Tibial nerve (tissue), 4 donors: ENCODE measurements around the gene PTPA. TPM values are rescaled to one million over a fixed set of nuclear protein-coding genes. Genes with fewer than 3 reads are reported as not detected.
A peak's percentile ranks its signal among the peaks of the same experiment; 100 is the strongest.

Experiments
- DNase-seq, 2 donors: peaks; one replicate each; pipeline ENCODE4 v3.0.0-alpha.2; 2019; ENCODE audit warnings: low spot score in 2 of 2
- H3K27ac ChIP-seq, 4 donors: fragments of 200-600 bp; sonication (generic) in 3 of 4; one replicate each; pipeline ENCODE4 v1.5.1; 2017 to 2019; ENCODE audit warnings: mild to moderate bottlenecking in 1 of 4
- H3K27me3 ChIP-seq, 2 donors: fragments of 200-600 bp; sonication (generic) in 1 of 2; one replicate each; pipeline versions ENCODE4 v1.5.1 to v1.6.0; 2017 to 2019
- H3K36me3 ChIP-seq, 3 donors: fragments of 200-600 bp; sonication (generic); one replicate each; pipeline ENCODE4 v1.5.1; 2018 to 2019
- H3K4me1 ChIP-seq, 4 donors: fragments of 200-600 bp; sonication (generic) in 3 of 4; one replicate each; pipeline ENCODE4 v1.5.1; 2017 to 2019
- H3K4me3 ChIP-seq, 4 donors: fragments of 200-600 bp; sonication (generic) in 3 of 4; one replicate each; pipeline ENCODE4 v1.5.1; 2017 to 2019; ENCODE audit warnings: mild to moderate bottlenecking in 1 of 4, moderate library complexity in 1 of 4
- H3K9me3 ChIP-seq, 4 donors: fragments of 200-600 bp; sonication (generic) in 3 of 4; one replicate each; pipeline ENCODE4 v1.5.1; 2017 to 2019
- CTCF ChIP-seq, 5 experiments: fragments of 200-600 bp in 3 of 5; fragments of 450-650 bp in 2 of 5; sonication (generic) in 3 of 5; IDR thresholded peaks; one replicate each; pipeline ENCODE4 v1.5.1; 2016 to 2019; ENCODE audit warnings: antibody characterized with exemption in 5 of 5, mild to moderate bottlenecking in 3 of 5, moderate library complexity in 2 of 5
- EP300 ChIP-seq, 2 donors: sonication (generic); formaldehyde crosslinking; IDR thresholded peaks; one replicate each; pipeline ENCODE4 v1.6.1; 2017; ENCODE audit warnings: antibody characterized with exemption in 2 of 2, mild to moderate bottlenecking in 1 of 2
- POLR2A ChIP-seq, 2 donors: fragments of 450-650 bp; IDR thresholded peaks; one replicate each; pipeline ENCODE4 v1.6.1; 2017; ENCODE audit warnings: antibody characterized with exemption in 2 of 2, mild to moderate bottlenecking in 2 of 2, moderate library complexity in 2 of 2
- WGBS, 2 donors: methylation state at CpG; one replicate each; pipeline ENCODE4 v1.1.5; 2018; 5-methylcytosine and 5-hydroxymethylcytosine counted together
- total RNA-seq, 4 donors: library from RNA; depleted of rRNA; stranded (reverse); fragments of >200 nt; gene quantifications; one replicate each; pipeline ENCODE4 v1.1.0, GENCODE V29; 2016

Gene PTPA
- total RNA-seq, 4 donors from 2014 or later, result 38.0 to 50.1 (median 44.0) TPM

GRCh38 chr9:129131300-129132145 is 20.3 kb downstream of the PTPA start:
- no peaks in the 10 kb centered on the region for H3K9me3 ChIP-seq
- WGBS, 2 donors, result 39 to 41% methylated on average over 13 of the region's 13 CpGs
- peak; percentile 63 to 81 for DNase-seq
- H3K4me3 ChIP-seq, result no peak overlapping the region
- no peaks in the 10 kb centered on the region for H3K27me3 ChIP-seq
- peaks cover 0 to 17% (median 1%) of the 10 kb centered on the region in 4 donors for H3K4me1 ChIP-seq
- peak overlapping the region in 1 of 4 donors; percentile 35 for H3K27ac ChIP-seq
- H3K36me3 ChIP-seq, result peaks cover 0 to 68% (median 0%) of the 10 kb centered on the region in 3 donors
- TF ChIP-seq EP300 (IDR thresholded peaks at IDR 0.05) (peak in 1 of 2 donors; percentile 42), CTCF (IDR thresholded peaks at IDR 0.05) (peak; percentile 97), POLR2A (IDR thresholded peaks at IDR 0.05) (no peak)

- 76 to 81% methylated on average over 4 of the region's 4 CpGs for WGBS, 2 donors
- H3K27ac ChIP-seq, result no peak overlapping the region
- no peaks in the 10 kb centered on the region for H3K27me3 ChIP-seq
- DNase-seq, result no peak
- no peak for TF ChIP-seq CTCF (IDR thresholded peaks at IDR 0.05)
- peaks cover 0 to 33% (median 11%) of the 10 kb centered on the region in 4 donors for H3K4me1 ChIP-seq
- H3K4me3 ChIP-seq, result no peak overlapping the region
- peaks cover 0 to 66% (median 0%) of the 10 kb centered on the region in 3 donors for H3K36me3 ChIP-seq
- no peaks in the 10 kb centered on the region for H3K9me3 ChIP-seq
Measured at GRCh38 chr9:129133082-129133481, 21.9 kb downstream of the PTPA start.

GRCh38 chr9:129135476-129135875 is 24.3 kb downstream of the PTPA start:
- Histone ChIP-seq H3K27me3 (no peaks in the 10 kb centered on the region), H3K4me3 (no peak overlapping the region), H3K36me3 (peaks cover 0 to 45% (median 0%) of the 10 kb centered on the region in 3 donors), H3K9me3 (no peaks in the 10 kb centered on the region), H3K4me1 (peaks cover 0 to 55% (median 31%) of the 10 kb centered on the region in 4 donors), H3K27ac (peak overlapping the region in 2 of 4 donors; percentile 100)
- 92 to 97% methylated on average over 6 of the region's 6 CpGs for WGBS, 2 donors
- no peak for DNase-seq
- TF ChIP-seq EP300 (IDR thresholded peaks at IDR 0.05), result no peak
- TF ChIP-seq CTCF (IDR thresholded peaks at IDR 0.05), result no peak
- no peak for TF ChIP-seq POLR2A (IDR thresholded peaks at IDR 0.05)

- Histone ChIP-seq H3K27me3 (no peaks in the 10 kb centered on the region), H3K9me3 (no peaks in the 10 kb centered on the region), H3K27ac (peak overlapping the region; percentile 97 to 100 (median 100)), H3K4me3 (no peak overlapping the region), H3K4me1 (peaks cover 9 to 63% (median 42%) of the 10 kb centered on the region in 4 donors), H3K36me3 (peaks cover 0 to 40% (median 0%) of the 10 kb centered on the region in 3 donors)
- no peak for DNase-seq
- WGBS, 2 donors, result 58 to 65% methylated on average over 13 to 16 of the region's 16 CpGs
- TF ChIP-seq EP300 (IDR thresholded peaks at IDR 0.05) (no peak), CTCF (IDR thresholded peaks at IDR 0.05) (no peak), POLR2A (IDR thresholded peaks at IDR 0.05) (no peak)
Measured at GRCh38 chr9:129136446-129137035, 25.3 kb downstream of the PTPA start.
